HG03575 (cell line): ENCODE results near the gene PPP1CB.

Experiments
- ATAC-seq: cut with Tn5 transposase; IDR thresholded peaks from one replicate; pipeline ENCODE4 v1.9.1; 2021; ENCODE audit not compliant: unreplicated experiment, insufficient number of reproducible peaks, low FRiP score; ENCODE audit errors: extremely low read depth

PPP1CB gene

GRCh38 chr2:28751252-28751955 is at the start of gene PPP1CB:
TSS of gene PPP1CB (plus strand) at chr2:28751830. CDS start at chr2:28752125, 295 bp downstream.
- peak; percentile 55 for ATAC-seq

GRCh38 chr2:28702415-28702861 is 49.2 kb upstream of the PPP1CB start:
- ATAC-seq = no peak

- ATAC-seq = no peak
These were observed 48.8 kb upstream of the PPP1CB start for GRCh38 chr2:28702878-28703277.

GRCh38 chr2:28704621-28705020 is 47.0 kb upstream of the PPP1CB start:
- no peak for ATAC-seq

GRCh38 chr2:28705751-28706440 is 45.7 kb upstream of the PPP1CB start:
- ATAC-seq = no peak

GRCh38 chr2:28707592-28707991 is 44.0 kb upstream of the PPP1CB start:
- ATAC-seq = no peak

GRCh38 chr2:28709101-28709500 is 42.5 kb upstream of the PPP1CB start:
- no peak for ATAC-seq

- ATAC-seq = no peak
These were observed 41.1 kb upstream of the PPP1CB start for GRCh38 chr2:28710545-28710944.

GRCh38 chr2:28713577-28714298 is 37.9 kb upstream of the PPP1CB start:
- ATAC-seq = no peak

GRCh38 chr2:28716265-28716865 is 35.3 kb upstream of the PPP1CB start:
- no peak for ATAC-seq

- no peak for ATAC-seq
These were observed 34.3 kb upstream of the PPP1CB start for GRCh38 chr2:28717339-28717758.

- ATAC-seq = no peak
These were observed 31.3 kb upstream of the PPP1CB start for GRCh38 chr2:28720345-28720744.

- no peak for ATAC-seq
These were observed 29.9 kb upstream of the PPP1CB start for GRCh38 chr2:28721601-28722191.

GRCh38 chr2:28725021-28725711 is 26.5 kb upstream of the PPP1CB start:
- no peak for ATAC-seq

- ATAC-seq = no peak
These were observed 25.5 kb upstream of the PPP1CB start for GRCh38 chr2:28726177-28726576.

GRCh38 chr2:28729698-28730097 is 21.9 kb upstream of the PPP1CB start:
- ATAC-seq = no peak

GRCh38 chr2:28730641-28731146 is 20.9 kb upstream of the PPP1CB start:
- no peak for ATAC-seq

- no peak for ATAC-seq
These were observed 16.1 kb upstream of the PPP1CB start for GRCh38 chr2:28735511-28735910.
